IMR-90 (cell line): ENCODE measurements around the gene CNTN4.

Source experiments
- BHLHE40 ChIP-seq: fragments of 150-350 bp; IDR thresholded peaks from 2 replicates; pipeline ENCODE4 v1.6.1; 2016; ENCODE audit warnings: mild to moderate bottlenecking, low read depth, low read length
- CEBPB ChIP-seq: IDR thresholded peaks from 2 replicates; pipeline ENCODE4 v1.6.1; 2012; ENCODE audit warnings: low read depth, low read length, improper control_type of control experiment
- CHD1 ChIP-seq: IDR thresholded peaks from 2 replicates; pipeline ENCODE4 v1.6.1; 2012; ENCODE audit warnings: low read depth, low read length, improper control_type of control experiment
- MAFK ChIP-seq: IDR thresholded peaks from 2 replicates; pipeline ENCODE4 v1.6.1; 2012; ENCODE audit warnings: low read depth, low read length, improper control_type of control experiment
- MAZ ChIP-seq: IDR thresholded peaks from 2 replicates; pipeline ENCODE4 v1.6.1; 2012; ENCODE audit warnings: low read depth, mild to moderate bottlenecking, low read length, improper control_type of control experiment, moderate library complexity, borderline replicate concordance
- MXI1 ChIP-seq: IDR thresholded peaks from 2 replicates; pipeline ENCODE4 v1.6.1; 2012; ENCODE audit warnings: low read depth, mild to moderate bottlenecking, low read length, moderate library complexity, borderline replicate concordance
- NFE2L2 ChIP-seq: fragments of 150-350 bp; IDR thresholded peaks from 2 replicates; pipeline ENCODE4 v1.6.1; 2016; ENCODE audit warnings: low read depth, mild to moderate bottlenecking, low read length
- POLR2A ChIP-seq: IDR thresholded peaks from 2 replicates; pipeline ENCODE4 v1.6.1; 2012; ENCODE audit warnings: mild to moderate bottlenecking, low read depth, low read length
- RAD21 ChIP-seq: IDR thresholded peaks from 2 replicates; pipeline ENCODE4 v1.6.1; 2012; ENCODE audit warnings: low read length, improper control_type of control experiment
- RFX5 ChIP-seq: IDR thresholded peaks from 2 replicates; pipeline ENCODE4 v1.8.0; 2012; ENCODE audit warnings: low read depth, mild to moderate bottlenecking, low read length, moderate library complexity
- SMC3 ChIP-seq: fragments of 150-350 bp; IDR thresholded peaks from 2 replicates; pipeline ENCODE4 v1.6.1; 2016; ENCODE audit warnings: low read depth, mild to moderate bottlenecking, antibody characterized with exemption, low read length, moderate library complexity
- TF ChIP-seq, protein P1 (sequence below): conservative IDR thresholded peaks from 2 replicates; pipeline ENCODE4 v1.5.1; 2012; ENCODE audit warnings: mild to moderate bottlenecking, low read depth, low read length, improper control_type of control experiment
- TF ChIP-seq, protein P2 (sequence below): fragments of 150-350 bp; IDR thresholded peaks from 2 replicates; pipeline ENCODE4 v1.6.1; 2017; ENCODE audit warnings: mild to moderate bottlenecking, antibody characterized with exemption, low read length, low read depth

DNA sequence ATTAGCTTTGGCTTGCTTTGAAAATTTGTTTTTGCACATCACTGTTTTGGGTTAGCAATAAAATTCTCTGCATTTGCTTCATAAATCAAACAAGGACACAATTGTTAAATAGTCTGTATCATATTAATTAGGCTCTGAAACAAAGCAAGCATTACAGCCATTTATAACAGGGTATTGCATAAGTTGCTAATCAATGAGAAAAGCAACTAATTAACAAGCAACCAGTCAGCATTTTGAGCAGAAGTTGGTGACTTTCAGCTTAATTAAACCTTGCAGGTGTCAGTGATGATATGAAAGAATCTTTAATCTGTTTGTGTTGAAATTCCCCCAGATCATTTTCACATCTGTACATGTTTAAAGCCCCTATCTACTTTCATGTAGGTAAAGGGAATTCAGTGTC lies 516.4 kb downstream of the CNTN4 start:
- TF ChIP-seq, protein P1, sequence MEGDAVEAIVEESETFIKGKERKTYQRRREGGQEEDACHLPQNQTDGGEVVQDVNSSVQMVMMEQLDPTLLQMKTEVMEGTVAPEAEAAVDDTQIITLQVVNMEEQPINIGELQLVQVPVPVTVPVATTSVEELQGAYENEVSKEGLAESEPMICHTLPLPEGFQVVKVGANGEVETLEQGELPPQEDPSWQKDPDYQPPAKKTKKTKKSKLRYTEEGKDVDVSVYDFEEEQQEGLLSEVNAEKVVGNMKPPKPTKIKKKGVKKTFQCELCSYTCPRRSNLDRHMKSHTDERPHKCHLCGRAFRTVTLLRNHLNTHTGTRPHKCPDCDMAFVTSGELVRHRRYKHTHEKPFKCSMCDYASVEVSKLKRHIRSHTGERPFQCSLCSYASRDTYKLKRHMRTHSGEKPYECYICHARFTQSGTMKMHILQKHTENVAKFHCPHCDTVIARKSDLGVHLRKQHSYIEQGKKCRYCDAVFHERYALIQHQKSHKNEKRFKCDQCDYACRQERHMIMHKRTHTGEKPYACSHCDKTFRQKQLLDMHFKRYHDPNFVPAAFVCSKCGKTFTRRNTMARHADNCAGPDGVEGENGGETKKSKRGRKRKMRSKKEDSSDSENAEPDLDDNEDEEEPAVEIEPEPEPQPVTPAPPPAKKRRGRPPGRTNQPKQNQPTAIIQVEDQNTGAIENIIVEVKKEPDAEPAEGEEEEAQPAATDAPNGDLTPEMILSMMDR: no peak
- TF ChIP-seq CHD1: no peak
- no peak for TF ChIP-seq CEBPB
- TF ChIP-seq RAD21: no peak
- TF ChIP-seq POLR2A: no peak
- TF ChIP-seq SMC3: no peak
- no peak for TF ChIP-seq MAFK
- no peak for TF ChIP-seq BHLHE40
- TF ChIP-seq NFE2L2: no peak
- TF ChIP-seq, protein P2, sequence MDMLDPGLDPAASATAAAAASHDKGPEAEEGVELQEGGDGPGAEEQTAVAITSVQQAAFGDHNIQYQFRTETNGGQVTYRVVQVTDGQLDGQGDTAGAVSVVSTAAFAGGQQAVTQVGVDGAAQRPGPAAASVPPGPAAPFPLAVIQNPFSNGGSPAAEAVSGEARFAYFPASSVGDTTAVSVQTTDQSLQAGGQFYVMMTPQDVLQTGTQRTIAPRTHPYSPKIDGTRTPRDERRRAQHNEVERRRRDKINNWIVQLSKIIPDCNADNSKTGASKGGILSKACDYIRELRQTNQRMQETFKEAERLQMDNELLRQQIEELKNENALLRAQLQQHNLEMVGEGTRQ: no peak
- TF ChIP-seq MAZ: no peak
- no peak for TF ChIP-seq RFX5
- no peak for TF ChIP-seq MXI1
